A204.1 (cell line): ENCODE data around the gene PHLDB1.
A peak's percentile ranks its signal among the peaks of the same experiment; 100 is the strongest.
"Not testable (repeated sequence)": the region's sequence is repeated elsewhere in the genome, so short reads cannot be mapped to it uniquely, and the experiment has no call there.

Experiments used
- FAIRE-seq: peaks from 2 replicates; lab custom pipeline; 2012; peaks lifted over from hg19 to GRCh38; lab: Jason Lieb, UNC

Gene PHLDB1

DNA sequence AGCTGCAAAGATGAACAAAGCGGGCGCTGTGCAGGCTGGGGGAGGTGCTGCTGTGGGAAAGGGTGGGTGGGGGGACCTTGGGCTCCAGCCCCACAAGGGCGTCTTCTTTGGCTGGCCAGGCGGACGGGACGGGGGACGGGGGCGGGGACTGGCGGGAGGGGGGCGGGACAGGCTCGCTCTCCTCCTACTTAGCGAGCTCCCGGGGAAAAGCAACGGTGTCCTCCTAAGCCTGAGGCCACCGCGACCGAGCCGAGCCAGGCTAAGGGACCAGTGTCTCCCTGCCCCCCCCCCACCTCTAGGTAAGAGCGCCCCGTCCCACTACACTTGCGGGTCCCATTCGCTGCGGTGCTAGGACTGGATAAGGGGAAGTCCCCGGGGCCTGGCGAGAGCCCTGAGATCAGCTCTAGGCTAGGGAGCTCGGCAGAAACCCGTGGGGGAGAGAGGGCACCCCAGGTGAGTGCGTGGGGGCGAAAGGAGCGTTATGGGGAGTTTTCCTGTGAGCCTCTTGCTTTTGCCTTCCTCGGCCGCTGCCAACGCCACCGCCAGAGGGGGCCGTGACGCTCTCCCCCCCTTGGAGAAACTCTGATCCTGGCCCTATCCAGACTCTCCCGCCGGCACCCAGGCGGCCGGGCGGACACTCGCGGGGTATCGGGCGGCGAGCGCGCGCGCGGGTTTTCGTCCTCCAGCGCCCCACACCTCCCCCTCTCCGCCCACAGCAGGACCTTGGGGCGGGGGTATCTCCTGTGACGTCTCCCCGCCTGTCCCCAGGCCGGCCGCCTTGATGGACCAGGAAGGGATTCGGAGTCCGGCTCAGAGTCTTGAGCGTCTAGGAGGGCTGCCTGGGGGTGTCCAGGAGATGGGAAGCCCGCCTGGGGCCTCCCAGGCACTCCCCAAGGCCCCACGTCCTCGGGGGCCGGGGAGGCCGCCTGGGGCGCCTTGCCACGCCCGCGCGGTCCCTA, at the start of gene PHLDB1:
Gene PHLDB1, plus strand, starts transcription at position 215 of the 959 bp plus-strand sequence. CDS start 6,222 bp downstream, outside the sequence.
- no peak for FAIRE-seq

DNA sequence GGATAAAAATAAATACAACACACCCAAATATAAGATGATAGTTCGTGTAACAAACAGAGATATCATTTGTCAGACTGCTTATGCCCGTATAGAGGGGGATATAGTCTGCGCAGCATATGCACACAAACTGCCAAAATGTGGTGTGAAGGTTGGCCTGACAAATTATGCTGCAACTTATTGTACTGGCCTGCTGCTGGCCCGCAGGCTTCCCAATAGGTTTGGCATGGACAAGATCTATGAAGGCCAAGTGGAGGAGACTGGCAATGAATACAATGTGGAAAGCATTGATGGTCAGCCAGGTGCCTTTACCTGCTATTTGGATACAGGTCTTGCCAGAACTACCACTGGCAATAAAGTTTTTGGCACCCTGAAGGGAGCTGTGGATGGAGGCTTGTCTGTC, 46.6 kb upstream of the PHLDB1 start:
- FAIRE-seq: no peak

DNA sequence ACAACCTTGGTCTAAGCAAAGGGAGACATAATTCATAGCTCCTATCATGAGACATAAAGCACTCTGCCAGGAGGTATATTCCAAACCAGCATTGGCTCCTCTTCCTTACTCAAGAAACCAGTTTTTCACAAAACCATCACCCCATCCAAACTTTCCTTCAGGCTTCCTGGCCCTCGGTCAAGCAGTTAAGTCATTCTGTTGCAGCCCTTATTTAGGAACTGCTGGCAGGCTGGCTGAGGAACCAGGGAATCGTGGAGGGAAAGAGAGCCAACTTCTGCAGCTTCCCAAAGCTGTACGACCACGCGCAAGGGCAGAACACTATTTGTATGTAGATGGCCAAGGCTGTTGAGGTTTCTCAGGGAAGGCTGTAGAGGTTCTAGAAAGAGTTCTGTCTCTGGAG, 42.4 kb upstream of the PHLDB1 start:
- FAIRE-seq: no peak

DNA sequence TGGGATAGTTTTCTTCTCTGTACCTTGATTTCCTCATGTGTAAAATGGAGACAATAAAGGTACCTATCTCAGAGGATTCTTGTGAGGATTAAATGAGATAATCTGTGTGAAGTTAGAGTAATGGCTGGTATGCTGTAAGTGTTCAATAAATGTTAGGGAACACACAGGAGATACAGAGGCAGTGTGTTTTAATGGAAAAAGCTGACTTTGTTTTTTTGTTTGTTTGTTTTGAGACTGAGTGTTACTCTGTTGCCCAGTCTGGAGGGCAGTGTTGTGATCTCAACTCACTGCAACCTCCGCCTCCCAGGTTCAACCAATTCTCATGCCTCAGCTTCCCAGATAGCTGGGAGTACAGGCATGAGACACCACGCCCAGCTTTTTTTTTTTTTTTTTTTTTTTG, 37.7 kb upstream of the PHLDB1 start:
- no peak for FAIRE-seq

DNA sequence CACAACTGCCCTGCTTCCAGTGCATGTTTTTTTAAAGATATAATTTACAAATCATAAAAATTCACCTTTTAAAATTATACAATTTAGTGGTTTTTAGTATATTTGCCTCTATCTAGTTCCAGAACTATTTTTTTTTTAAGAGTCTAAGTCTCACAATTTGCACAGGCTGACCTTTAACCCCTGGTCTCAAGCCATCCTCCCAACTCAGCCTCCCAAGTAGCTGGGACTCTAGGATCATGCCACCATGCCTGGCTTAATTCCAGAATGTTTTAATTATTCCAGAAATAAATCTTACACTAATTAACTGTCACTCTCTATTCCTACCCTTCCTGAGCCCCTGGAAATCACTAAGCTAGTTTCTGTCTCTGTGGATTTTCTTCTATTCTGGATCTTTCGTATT, 36.6 kb upstream of the PHLDB1 start:
- no peak for FAIRE-seq

DNA sequence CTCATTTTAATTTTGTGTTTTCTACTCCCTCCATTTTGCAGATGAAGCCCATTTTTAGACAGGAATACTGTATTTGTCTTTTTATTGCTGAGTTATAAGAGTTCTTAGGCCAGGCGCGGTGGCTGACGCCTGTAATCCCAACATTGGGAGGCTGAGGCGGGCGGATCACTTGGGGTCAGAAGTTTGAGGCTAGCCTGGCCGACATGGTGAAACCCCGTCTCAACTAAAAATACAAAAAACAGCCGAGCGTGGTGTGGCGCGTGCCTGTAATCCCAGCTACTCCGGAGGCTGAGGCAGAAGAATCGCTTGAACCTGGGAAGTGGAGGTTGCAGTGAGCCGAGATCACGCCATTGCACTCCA, 35.7 kb upstream of the PHLDB1 start:
- not testable (repeated sequence) for FAIRE-seq

DNA sequence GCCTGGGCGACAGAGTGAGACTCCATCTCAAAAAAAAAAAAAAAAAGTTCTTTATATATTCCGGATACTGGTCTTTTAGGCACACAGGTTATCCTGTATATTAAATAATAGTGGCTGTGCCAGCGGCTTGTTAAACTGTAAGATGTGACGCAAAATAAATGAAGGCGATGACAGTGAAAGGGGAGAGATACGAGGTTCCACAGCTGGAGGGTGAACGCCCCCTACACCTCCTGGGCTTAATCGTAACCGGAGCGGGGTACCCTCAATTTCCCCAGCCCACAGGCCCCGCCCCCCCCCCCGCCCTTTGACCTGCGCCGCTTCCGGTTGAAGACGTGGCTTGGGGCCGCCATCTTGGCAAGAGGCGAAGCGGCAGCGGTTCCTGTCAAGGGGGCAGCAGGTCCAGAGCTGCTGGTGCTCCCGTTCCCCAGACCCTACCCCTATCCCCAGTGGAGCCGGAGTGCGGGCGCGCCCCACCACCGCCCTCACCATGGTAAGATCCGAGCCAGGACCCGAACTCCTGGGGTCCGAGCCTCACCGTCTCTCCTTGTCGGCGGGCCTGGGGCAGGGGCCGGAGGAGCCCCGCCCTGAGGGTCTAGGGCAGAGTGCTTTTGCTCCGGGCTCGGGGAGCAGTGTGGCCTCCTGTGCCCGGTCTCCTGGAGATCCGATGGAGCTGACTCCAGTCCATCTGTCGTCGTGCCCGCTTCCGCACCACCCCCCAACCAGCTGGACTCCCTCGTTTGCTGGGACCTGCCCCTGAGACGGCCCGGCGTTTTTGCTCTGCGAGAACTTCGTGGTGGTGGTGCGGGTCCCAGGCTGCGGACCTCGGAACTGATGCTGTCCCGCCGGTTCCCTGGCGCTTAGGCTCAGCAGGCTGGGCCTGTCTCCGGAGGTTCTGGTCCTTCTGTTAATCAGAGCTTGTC, 35.1 kb upstream of the PHLDB1 start, which contains the start of gene ARCN1:
Gene ARCN1, plus strand, starts transcription at position 349 of the 920 bp plus-strand sequence. Its CDS starts 139 bp downstream, at position 488.
- FAIRE-seq: no peak

DNA sequence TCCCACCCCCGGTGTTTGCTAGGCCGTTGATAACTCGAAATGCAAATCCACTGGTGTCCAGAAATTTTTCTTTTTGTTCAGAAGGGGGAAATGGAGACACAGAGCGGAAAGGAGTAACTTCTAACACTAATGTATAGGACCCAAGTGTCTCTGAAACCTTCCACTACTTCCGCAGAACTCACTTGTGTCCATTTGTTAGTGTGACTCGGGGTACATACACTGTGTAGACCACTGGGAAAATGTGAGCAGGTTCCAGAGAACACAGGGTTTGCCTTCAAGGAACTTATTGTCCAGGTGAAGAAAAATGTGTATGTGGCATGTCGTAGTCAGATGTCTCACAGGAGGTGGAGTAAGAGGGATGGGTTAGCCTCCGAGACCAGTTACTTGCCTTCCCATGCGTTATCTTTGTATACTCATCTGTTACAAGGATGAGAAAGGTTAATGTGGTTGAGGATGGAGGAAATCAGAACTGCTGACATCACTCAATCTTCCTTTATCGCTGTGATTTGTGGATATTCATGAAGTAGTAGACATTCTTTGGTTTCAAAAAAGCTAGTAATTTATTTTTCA, 34.3 kb upstream of the PHLDB1 start:
- FAIRE-seq: no peak

DNA sequence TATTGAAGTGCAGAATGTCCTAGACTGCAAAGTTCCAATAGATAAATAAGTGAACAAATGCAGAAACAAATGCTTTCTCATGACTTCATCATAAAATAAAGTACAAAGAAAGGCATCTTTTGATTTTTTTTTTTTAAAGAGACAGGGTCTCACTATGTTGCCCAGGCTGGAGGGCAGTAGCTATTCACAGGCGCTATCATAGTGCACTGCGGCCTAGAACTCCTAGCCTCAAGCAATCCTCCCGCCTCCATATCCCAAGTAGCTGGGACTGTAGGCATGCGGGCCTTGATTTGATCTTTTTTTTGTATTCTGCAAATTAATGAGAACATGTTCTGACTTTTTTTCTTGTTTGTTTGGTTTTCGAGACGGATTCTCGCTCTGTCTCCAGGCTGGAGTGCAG, 32.8 kb upstream of the PHLDB1 start:
- FAIRE-seq: no peak

DNA sequence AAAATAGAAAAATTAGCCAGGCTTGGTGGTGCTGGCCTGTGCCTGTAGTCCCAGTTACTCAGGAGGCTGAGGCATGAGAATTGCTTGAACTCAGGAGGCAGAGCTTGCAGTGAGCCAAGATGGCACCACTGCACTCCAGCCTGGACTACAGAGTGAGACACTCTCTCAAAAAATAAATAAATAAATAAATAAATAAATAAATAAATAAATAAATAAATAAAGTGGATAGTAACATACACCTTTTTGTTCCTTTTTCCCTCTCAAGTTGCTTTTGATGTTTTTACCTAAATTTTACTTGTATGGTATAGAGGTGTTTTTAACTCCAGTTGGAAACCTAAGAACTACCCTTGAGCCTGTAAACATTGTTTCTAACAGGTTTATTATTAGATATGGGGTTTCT, 29.4 kb upstream of the PHLDB1 start:
- not testable (repeated sequence) for FAIRE-seq

DNA sequence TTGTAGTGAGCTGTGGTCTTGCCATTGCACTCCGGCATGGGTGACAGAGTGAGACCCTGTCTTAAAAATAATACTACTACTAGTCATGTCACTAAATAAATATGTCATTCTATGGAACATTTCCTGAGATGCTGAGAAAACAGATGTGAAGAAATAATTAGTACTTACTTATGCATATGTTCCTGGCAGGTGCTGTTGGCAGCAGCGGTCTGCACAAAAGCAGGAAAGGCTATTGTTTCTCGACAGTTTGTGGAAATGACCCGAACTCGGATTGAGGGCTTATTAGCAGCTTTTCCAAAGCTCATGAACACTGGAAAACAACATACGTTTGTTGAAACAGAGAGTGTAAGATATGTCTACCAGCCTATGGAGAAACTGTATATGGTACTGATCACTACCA, 26.4 kb upstream of the PHLDB1 start:
- FAIRE-seq: no peak

DNA sequence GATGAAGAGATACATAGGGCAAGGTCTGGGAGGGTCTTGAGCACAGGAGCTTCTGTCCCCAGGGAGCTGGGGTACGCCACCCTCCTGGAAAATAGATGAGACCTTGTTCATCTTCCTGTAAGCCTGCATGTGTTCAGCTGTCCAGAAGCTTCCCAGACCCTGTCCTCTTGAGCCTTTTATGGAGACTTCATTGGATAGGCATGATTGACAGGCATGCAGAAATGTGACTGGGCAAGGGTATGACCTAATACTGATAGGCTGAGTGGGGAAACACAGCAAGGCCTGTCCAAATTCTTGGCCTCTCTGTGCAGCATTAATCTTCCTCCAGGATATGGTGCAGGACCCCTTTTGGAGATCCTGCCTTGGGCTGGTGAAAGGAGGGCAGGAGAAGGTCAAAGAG, 19.5 kb upstream of the PHLDB1 start:
- no peak for FAIRE-seq

DNA sequence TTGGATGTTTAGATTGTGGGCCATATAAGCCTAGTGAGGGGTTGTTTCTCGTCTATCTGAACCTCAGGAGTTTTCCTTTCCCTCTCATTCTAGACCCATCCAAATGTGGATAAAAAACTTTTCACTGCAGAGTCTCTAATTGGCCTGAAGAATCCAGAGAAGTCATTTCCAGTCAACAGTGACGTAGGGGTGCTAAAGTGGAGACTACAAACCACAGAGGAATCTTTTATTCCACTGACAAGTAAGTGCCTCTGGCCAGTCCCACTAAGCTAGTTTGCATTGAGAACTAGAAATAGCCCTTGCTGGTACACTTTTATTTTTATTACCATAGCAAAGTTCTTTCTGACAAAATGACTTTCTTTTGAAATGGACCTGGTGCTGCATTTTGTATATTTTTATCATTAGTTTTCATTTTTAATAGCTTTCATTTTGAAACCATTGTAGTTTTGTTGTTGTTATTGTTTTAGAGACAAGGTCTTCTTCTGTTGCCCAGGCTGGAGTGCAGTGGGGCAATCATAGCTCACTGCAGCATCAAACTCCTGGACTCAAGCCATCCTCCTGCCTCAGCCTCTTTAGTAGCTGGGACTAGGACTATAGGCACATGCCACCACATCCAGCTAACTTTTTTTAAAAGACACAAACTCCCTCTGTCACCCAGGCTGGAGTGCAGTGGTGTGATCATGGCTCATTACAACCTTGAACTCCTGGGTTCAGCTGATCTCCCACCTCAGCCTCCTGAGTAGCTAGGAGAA, 14.6 kb upstream of the PHLDB1 start:
- FAIRE-seq: no peak

DNA sequence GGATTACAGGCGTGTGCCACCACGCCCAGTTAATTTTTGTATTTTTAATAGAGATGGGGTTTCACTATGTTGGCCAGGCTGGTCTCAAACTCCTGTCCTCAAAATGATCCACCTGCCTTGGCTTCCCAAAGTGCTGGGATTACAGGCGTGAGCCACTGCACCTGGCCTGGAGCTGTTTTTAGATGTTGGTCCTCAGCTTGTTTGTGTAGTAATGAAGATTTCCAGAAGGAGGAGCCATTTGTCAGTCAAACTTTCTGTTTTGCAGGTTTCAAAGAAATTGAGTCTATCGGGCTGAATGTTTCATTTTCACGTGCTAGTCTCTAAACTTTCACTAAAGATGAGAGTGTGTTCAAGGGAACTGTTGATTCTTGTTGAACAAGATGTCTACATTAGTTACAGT, 12.4 kb upstream of the PHLDB1 start:
- peak; percentile 76 for FAIRE-seq

DNA sequence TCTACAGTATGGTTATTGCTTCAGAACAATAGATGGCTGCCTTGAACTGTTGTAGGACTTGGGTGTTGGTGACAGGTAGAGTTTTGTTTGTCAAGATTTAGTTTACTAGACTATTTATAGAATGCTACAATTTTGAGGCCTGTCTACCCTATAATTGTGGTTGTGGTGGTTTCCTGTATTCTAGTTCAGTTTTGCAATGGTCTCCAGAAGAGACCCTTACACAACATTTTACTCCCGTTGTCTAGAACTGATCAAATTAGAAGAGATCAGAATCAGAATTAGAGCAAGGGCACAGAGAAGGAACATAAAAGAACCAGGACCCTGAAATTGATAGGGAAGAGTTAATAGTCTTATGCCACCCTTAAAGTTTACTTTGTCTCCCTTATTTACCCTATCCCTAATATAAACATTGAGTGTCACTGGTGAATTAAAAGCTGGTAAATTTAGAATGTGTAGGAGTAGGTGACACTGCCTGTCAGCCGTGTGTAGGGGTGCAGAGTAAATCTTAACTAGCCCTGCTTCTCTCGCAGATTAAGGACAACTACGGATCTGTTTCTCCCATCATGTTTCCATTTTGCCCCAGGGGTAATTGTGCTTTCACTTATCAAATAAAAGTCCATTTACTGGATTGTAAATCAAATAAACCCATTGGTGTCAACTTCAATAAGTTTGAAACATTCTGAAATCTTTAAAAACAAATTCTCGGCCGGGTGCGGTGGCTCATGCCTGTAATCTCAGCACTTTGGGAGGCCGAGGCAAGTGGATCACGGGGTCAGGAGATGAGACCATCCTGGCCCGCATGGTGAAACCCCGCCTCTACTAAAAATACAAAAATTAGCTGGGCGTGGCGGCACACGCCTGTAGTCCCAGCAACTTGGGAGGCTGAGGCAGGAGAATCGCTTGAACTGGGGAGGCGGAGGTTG, 10.9 kb upstream of the PHLDB1 start:
- no peak for FAIRE-seq

DNA sequence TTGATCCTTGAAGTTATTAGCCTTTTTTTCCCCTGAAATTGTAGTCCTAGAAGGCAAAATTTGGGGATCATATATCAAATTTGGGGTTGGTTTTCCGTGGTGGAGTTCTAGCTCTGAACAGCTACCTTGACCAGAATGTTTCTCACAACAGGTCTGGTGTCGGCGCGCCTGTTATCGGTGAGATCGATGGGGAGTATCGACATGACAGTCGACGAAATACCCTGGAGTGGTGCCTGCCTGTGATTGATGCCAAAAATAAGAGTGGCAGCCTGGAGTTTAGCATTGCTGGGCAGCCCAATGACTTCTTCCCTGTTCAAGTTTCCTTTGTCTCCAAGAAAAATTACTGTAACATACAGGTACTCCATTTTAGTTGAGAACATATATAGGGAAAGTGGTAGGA, 9.9 kb upstream of the PHLDB1 start:
- FAIRE-seq: no peak

DNA sequence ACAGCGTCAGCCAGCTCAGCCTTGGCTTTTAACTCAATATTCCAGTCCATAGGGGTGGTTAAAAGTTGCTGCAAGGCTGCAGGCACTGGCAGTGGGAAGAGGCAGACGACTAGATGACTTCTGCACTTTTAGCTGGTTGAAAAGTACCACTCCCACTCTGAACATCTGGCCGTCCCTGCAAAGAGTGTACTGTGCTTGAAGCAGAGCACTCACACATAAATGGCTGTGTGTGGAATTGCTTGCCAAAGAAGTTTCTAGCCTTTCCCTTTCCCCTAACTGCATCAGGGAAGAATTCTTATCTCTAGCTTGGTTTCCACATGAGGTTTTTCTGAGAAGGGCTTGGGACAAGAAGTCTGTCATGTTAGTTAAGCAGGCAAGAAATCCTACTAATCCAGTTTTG, 5.1 kb upstream of the PHLDB1 start:
- FAIRE-seq: no peak

DNA sequence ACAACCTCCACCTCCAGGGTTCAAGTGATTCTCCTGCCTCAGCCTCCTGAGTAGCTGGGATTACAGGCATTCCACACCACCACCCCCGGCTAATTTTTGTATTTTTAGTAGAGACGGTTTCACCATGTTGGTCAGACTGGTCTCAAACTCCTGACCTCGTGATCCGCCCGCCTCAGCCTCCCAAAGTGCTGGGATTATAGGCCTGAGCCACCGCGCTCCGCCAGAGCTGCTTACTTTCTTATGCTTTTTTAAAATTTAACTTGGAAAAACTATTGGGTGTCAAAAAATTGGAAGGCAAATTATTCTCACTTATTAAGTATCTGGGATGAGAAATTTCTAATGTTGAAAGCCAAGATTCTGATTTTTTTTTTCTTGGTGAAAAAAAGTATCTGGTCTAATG, 3.7 kb upstream of the PHLDB1 start:
- not testable (repeated sequence) for FAIRE-seq

DNA sequence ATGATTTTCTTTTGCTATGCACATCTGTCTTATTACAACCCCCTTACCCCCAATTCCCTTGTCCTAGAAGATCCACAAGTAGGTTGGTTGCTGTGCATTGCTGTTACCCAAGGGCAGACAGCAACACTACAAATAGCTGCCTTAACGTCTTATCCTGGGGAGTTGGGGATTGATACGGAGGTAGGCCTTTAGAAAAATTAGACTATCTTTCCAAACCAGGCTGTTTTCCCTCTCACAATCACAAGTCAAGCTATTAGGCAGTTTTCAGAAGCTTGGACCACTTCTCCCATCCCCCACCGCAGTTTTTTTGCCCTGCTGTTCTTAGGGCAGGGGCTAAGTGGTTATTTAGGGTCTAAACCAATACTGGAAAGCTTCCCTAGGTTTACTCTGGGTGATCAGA, 2.8 kb upstream of the PHLDB1 start:
- FAIRE-seq: no peak

DNA sequence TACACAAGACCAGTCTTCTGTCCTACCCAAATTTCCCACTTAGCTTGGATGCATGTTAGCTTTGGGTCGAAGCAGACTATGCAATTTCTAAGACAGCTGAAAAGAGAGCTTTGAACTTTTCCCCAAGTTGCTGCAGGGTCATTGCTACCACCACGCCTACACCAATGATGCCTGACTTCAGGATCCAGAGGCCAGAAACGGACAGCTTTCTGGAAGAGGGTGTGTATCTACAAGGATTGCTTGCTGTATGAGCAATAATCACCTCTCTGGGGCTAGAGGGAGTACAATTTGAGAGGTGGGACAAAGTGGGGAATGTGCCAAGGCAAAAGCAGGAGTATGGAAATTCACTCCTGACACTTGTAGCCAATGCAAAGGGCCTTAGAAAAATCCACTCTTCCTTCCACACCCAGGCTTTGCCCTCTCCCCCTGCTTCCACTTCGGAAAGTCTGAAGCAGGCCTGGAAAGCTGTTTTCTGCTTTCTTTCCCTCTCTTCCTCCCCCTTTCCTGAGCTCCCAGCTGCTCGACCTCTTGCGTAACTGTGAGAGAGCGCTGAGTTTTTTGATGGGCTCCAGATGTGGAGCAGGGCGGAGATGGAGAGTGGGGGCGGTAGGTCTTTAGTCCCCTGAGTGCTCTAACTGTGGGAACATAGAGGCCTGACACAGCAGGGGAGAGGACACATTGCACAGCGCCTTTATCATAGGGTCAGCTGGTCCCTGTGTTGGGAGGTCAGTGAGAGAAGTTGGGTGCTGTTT, 2.1 kb upstream of the PHLDB1 start:
- FAIRE-seq: no peak
